ENCODE data around the gene DNM3.
"Not testable (repeated sequence)": the region's sequence is repeated elsewhere in the genome, so short reads cannot be mapped to it uniquely, and the experiment has no call there.

DNM3 gene

GRCh38 chr1:172431721-172432192, 590.5 kb downstream of the DNM3 start:
- peaks cover 2% of the 10 kb centered on the region for H3K9me3 ChIP-seq (ENCODE audit: low read length)
- H3K27me3 ChIP-seq (ENCODE audit: insufficient read depth, low read length) = no peaks in the 10 kb centered on the region
- H3K36me3 ChIP-seq (ENCODE audit: insufficient read depth, low read length) = no peaks in the 10 kb centered on the region
- H2AFZ ChIP-seq (ENCODE audit: low read depth, low read length) = no peak overlapping the region
- H3K4me3 ChIP-seq (ENCODE audit: low read length) = no peak overlapping the region
- no peaks in the 10 kb centered on the region for H3K4me1 ChIP-seq (ENCODE audit: insufficient read depth, low read length)

DNA sequence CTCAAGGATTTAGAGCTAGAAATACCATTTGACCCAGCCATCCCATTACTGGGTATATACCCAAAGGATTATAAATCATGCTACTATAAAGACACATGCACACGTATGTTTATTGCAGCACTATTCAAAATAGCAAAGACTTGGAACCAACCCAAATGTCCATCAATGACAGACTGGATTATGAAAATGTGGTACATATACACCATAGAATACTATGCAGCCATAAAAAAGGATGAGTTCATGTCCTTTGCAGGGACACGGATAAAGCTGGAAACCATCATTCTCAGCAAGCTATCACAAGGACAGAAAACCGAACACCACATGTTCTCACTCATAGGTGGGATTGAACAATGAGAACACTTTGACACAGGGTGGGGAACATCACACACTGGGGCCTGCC, 595.9 kb downstream of the DNM3 start:
- H3K36me3 ChIP-seq (ENCODE audit: insufficient read depth, low read length); H2AFZ ChIP-seq (ENCODE audit: low read depth, low read length); H3K27me3 ChIP-seq (ENCODE audit: insufficient read depth, low read length); H3K4me1 ChIP-seq (ENCODE audit: insufficient read depth, low read length); H3K4me3 ChIP-seq (ENCODE audit: low read length); H3K9me3 ChIP-seq (ENCODE audit: low read length): not testable (repeated sequence)

DNA sequence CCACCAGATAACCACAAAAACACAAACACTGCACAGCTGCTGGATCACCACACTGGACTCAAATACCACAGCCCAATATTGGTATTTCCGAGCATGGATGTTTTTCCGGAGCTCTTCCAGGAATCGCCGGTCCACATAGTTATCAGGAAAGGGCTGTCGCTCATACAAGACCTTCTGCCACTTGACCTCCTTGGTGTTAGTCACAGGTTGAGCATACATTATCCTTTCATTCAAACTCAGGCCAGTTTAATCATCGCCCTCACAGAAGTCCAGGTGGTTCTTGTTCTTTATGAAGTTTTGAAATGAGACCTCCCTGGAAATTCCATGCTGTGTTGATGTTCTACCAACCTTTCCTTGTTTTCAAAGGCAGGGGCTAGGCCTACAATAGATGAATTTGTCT, 601.1 kb downstream of the DNM3 start:
- Histone ChIP-seq H2AFZ (ENCODE audit: low read depth, low read length) (no peak overlapping the region), H3K4me1 (ENCODE audit: insufficient read depth, low read length) (peaks cover 7% of the 10 kb centered on the region), H3K36me3 (ENCODE audit: insufficient read depth, low read length) (peaks cover 14% of the 10 kb centered on the region), H3K4me3 (ENCODE audit: low read length) (peak overlapping the region; percentile 86), H3K9me3 (ENCODE audit: low read length) (no peaks in the 10 kb centered on the region), H3K27me3 (ENCODE audit: insufficient read depth, low read length) (no peaks in the 10 kb centered on the region)

- H2AFZ ChIP-seq (ENCODE audit: low read depth, low read length) = peak overlapping the region; percentile 70
- peaks cover 7% of the 10 kb centered on the region for H3K4me1 ChIP-seq (ENCODE audit: insufficient read depth, low read length)
- peak overlapping the region; percentile 86 for H3K4me3 ChIP-seq (ENCODE audit: low read length)
- peaks cover 14% of the 10 kb centered on the region for H3K36me3 ChIP-seq (ENCODE audit: insufficient read depth, low read length)
- H3K27me3 ChIP-seq (ENCODE audit: insufficient read depth, low read length) = no peaks in the 10 kb centered on the region
- H3K9me3 ChIP-seq (ENCODE audit: low read length) = no peaks in the 10 kb centered on the region
Observed at GRCh38 chr1:172442843-172443565, 601.7 kb downstream of the DNM3 start.

GRCh38 chr1:172443666-172444453, 602.6 kb downstream of the DNM3 start, which contains the start of gene PIGC:
PIGC (minus strand) TSS chr1:172444069; CDS start chr1:172442622, 1,447 bp downstream.
- Histone ChIP-seq H2AFZ (ENCODE audit: low read depth, low read length) (peak within 1 kb of the TSS; percentile 70), H3K36me3 (ENCODE audit: insufficient read depth, low read length) (peaks cover 14% of the 10 kb centered on the region), H3K27me3 (ENCODE audit: insufficient read depth, low read length) (no peaks in the 10 kb centered on the region), H3K4me3 (ENCODE audit: low read length) (peak within 1 kb of the TSS; percentile 86), H3K4me1 (ENCODE audit: insufficient read depth, low read length) (peaks cover 7% of the 10 kb centered on the region), H3K9me3 (ENCODE audit: low read length) (no peaks in the 10 kb centered on the region)

DNA sequence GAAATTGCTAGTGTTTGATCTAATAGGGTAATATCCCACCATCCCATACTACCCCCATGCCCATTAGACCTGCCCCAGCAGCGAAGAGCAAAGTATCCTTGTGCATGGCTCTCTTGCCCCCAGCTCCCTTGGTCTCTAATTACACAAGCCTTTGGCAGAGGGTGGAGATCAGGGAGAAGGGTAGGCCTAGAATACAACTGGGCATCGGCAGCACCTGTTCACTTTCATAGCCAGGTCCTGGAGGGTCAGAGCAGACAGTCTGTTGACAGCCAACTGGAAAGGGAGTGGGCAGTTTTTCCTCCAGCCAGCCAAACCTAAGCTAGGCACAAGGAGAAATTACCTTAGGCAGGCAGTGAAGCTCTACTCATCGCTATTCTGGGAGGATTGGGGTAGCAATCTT, 605.2 kb downstream of the DNM3 start:
- H2AFZ ChIP-seq (ENCODE audit: low read depth, low read length) = no peak overlapping the region
- H3K4me3 ChIP-seq (ENCODE audit: low read length) = no peak overlapping the region
- H3K36me3 ChIP-seq (ENCODE audit: insufficient read depth, low read length) = peaks cover 12% of the 10 kb centered on the region
- H3K9me3 ChIP-seq (ENCODE audit: low read length) = no peaks in the 10 kb centered on the region
- H3K4me1 ChIP-seq (ENCODE audit: insufficient read depth, low read length) = peaks cover 12% of the 10 kb centered on the region
- no peaks in the 10 kb centered on the region for H3K27me3 ChIP-seq (ENCODE audit: insufficient read depth, low read length)

- Histone ChIP-seq H3K27me3 (ENCODE audit: insufficient read depth, low read length) (no peaks in the 10 kb centered on the region), H3K36me3 (ENCODE audit: insufficient read depth, low read length) (peaks cover 1% of the 10 kb centered on the region), H3K4me3 (ENCODE audit: low read length) (no peak overlapping the region), H3K4me1 (ENCODE audit: insufficient read depth, low read length) (peaks cover 17% of the 10 kb centered on the region), H2AFZ (ENCODE audit: low read depth, low read length) (no peak overlapping the region), H3K9me3 (ENCODE audit: low read length) (no peaks in the 10 kb centered on the region)
Observed at GRCh38 chr1:172447641-172448040, 606.3 kb downstream of the DNM3 start.

DNA sequence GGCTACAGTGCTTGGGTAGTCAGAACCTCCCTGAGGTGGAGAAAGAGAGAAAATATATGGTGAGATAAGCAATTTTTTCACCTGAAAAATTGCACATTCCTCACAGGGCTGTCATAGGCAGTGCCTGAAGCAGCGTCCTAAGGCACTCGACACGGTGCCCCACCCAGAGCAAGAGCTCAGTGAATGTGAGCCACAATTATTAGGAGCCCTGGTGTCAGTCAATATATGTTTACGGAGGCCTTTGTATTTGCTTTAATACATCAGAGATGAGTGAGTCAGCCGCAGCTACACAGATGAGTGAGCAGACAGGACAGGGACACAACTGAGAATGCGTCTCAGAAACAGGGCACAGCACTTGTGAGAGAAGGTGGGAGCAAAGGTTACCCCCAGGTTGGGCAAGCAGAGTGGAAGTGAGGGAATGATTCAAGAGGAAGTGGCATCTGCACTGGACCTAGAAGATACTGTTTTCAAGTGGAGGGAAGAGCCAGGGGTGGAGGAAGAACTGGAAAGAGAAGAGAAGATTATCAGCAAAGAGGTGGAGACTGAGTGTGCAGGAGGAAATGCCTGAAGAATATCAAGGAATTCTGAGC, 607.8 kb downstream of the DNM3 start:
- H3K27me3 ChIP-seq (ENCODE audit: insufficient read depth, low read length) = no peaks in the 10 kb centered on the region
- no peaks in the 10 kb centered on the region for H3K36me3 ChIP-seq (ENCODE audit: insufficient read depth, low read length)
- H2AFZ ChIP-seq (ENCODE audit: low read depth, low read length) = no peak overlapping the region
- no peak overlapping the region for H3K4me3 ChIP-seq (ENCODE audit: low read length)
- no peaks in the 10 kb centered on the region for H3K9me3 ChIP-seq (ENCODE audit: low read length)
- peaks cover 16% of the 10 kb centered on the region for H3K4me1 ChIP-seq (ENCODE audit: insufficient read depth, low read length)

DNA sequence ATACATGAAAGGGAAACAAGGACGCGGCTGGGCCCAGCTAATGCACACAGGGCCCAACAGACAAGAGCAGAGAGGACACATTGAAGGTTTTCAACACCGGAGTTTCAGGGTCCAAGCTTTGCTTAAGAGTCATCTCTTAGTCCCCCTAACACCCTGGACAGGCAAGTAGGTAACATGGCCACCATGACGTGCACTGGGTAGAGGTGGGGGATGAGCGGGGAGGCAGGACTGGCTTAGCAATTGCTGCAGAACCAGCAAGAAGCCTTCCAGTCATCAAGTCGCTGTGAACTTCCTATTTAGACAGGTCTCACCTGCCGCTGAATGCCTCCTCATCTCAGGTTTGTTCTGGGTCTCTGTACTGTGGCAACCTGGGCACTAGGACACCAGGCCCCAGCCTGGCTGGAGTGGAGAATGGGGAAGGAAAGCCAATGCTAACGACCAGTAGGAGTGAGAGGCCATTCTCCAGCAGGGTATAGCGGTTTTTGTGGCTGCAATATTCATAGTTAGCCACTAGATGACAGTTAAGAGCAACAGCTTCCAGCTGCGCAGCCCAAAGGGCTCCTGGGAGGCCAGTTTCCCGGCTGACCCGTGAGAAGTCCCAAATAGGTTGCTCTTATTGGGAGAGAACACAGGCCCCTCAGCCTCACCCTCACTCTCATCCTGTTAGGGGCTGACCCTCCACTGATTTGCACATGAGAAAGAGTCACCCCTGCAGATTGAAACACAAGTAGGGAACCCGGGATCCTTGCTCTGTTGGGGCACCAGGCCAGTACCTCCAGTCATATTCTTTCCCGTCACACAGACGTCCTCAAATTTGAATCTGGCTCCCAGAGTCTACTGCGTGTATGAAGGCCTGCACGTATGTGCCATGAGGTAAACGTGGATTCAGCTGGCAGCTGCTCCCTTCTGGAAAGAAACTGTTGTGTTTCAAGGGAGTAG, 608.6 kb downstream of the DNM3 start:
- Histone ChIP-seq H3K4me3 (ENCODE audit: low read length) (no peak overlapping the region), H2AFZ (ENCODE audit: low read depth, low read length) (peak overlapping the region; percentile 21), H3K4me1 (ENCODE audit: insufficient read depth, low read length) (peaks cover 16% of the 10 kb centered on the region), H3K36me3 (ENCODE audit: insufficient read depth, low read length) (no peaks in the 10 kb centered on the region), H3K27me3 (ENCODE audit: insufficient read depth, low read length) (no peaks in the 10 kb centered on the region), H3K9me3 (ENCODE audit: low read length) (no peaks in the 10 kb centered on the region)

- H2AFZ ChIP-seq (ENCODE audit: low read depth, low read length) = peak overlapping the region; percentile 21
- H3K4me3 ChIP-seq (ENCODE audit: low read length) = no peak overlapping the region
- no peaks in the 10 kb centered on the region for H3K36me3 ChIP-seq (ENCODE audit: insufficient read depth, low read length)
- H3K9me3 ChIP-seq (ENCODE audit: low read length) = no peaks in the 10 kb centered on the region
- no peaks in the 10 kb centered on the region for H3K27me3 ChIP-seq (ENCODE audit: insufficient read depth, low read length)
- H3K4me1 ChIP-seq (ENCODE audit: insufficient read depth, low read length) = peaks cover 16% of the 10 kb centered on the region
Observed at GRCh38 chr1:172450524-172450885, 609.2 kb downstream of the DNM3 start.

DNA sequence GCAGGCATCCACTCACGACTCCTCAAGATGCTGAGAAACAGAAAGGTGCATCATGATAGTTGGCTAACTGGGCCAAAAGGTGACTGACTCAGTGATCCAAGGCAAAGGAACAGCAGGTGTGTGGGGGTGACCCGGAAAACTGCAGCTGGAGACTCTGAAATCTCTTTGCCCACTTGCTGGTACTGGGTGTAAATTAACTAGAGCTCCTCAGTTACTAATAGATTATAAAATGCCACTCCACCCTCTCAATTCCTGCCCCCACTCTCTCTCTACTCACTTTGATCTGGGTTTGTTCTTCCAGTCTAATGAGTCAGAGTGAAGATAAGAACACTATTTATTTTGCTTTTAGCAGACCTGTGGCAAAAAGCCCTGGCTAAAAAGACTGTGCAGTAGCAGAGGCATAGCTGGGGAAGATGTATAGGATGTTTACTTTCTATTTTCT, 609.7 kb downstream of the DNM3 start:
- Histone ChIP-seq H3K27me3 (ENCODE audit: insufficient read depth, low read length) (no peaks in the 10 kb centered on the region), H3K36me3 (ENCODE audit: insufficient read depth, low read length) (no peaks in the 10 kb centered on the region), H2AFZ (ENCODE audit: low read depth, low read length) (no peak overlapping the region), H3K4me1 (ENCODE audit: insufficient read depth, low read length) (peaks cover 16% of the 10 kb centered on the region), H3K4me3 (ENCODE audit: low read length) (no peak overlapping the region), H3K9me3 (ENCODE audit: low read length) (no peaks in the 10 kb centered on the region)

DNA sequence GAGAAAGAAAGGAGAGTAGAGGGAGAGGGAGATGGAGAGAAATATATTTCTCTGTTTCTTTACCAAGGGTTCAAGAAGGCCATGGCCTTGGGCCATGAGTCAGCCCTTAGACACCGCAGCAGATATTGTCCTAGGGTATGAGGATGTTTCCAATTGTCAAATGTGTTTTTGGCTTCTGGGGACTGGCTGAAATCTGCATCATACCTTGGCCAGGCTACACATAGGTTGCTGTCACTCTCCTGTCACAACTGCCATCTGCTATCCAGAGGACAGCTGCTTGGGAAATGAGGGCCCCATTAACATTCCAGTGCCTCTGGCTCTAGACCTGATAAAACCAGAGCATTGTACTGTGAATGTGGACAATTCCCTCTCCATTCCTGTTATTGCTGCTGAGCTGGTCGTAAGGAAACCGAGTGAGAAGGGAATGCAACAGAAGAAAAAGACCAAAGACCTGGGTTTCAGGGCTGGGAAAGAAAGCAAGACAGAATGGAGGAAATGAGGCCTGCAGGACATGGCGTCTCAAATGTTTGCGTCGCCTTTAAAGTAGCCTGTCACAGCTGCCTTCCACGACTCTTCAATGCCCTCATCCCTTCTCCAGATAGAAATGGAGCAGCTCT, 611.3 kb downstream of the DNM3 start:
- H3K4me1 ChIP-seq (ENCODE audit: insufficient read depth, low read length) = peaks cover 16% of the 10 kb centered on the region
- no peak overlapping the region for H3K4me3 ChIP-seq (ENCODE audit: low read length)
- H3K9me3 ChIP-seq (ENCODE audit: low read length) = no peaks in the 10 kb centered on the region
- no peaks in the 10 kb centered on the region for H3K36me3 ChIP-seq (ENCODE audit: insufficient read depth, low read length)
- no peak overlapping the region for H2AFZ ChIP-seq (ENCODE audit: low read depth, low read length)
- H3K27me3 ChIP-seq (ENCODE audit: insufficient read depth, low read length) = no peaks in the 10 kb centered on the region
